ENCODE data around the gene ACSL6. TPM values are rescaled to one million over a fixed set of nuclear protein-coding genes. Genes with fewer than 3 reads are reported as not detected.

The ACSL6 gene
- total RNA-seq, 1 donor from 2014 or later = 0.35 TPM

GRCh38 chr5:131953969-131954368 lies 57.5 kb downstream of the ACSL6 start:
- no peak for TF ChIP-seq CTCF (conservative IDR thresholded peaks at IDR 0.05; ENCODE audit: low read depth, low read length)
- no peak for DNase-seq (ENCODE audit: low read depth)

GRCh38 chr5:131952301-131952857 lies 59.1 kb downstream of the ACSL6 start:
- DNase-seq (ENCODE audit: low read depth) = no peak
- no peak for TF ChIP-seq CTCF (conservative IDR thresholded peaks at IDR 0.05; ENCODE audit: low read depth, low read length)
- H3K4me3 ChIP-seq (ENCODE audit: low read depth, low read length) = no peak overlapping the region

More at GRCh38 chr5:131953969-131954368, 57.5 kb downstream of the ACSL6 start:
- no peak overlapping the region for H3K4me3 ChIP-seq (ENCODE audit: low read depth, low read length)

GRCh38 chr5:131950706-131951105 lies 60.8 kb downstream of the ACSL6 start:
- DNase-seq (ENCODE audit: low read depth) = no peak
- no peak for TF ChIP-seq CTCF (conservative IDR thresholded peaks at IDR 0.05; ENCODE audit: low read depth, low read length)
- no peak overlapping the region for H3K4me3 ChIP-seq (ENCODE audit: low read depth, low read length)

GRCh38 chr5:131947445-131947844 lies 64.0 kb downstream of the ACSL6 start:
- DNase-seq (ENCODE audit: low read depth) = no peak
- no peak for TF ChIP-seq CTCF (conservative IDR thresholded peaks at IDR 0.05; ENCODE audit: low read depth, low read length)
- no peak overlapping the region for H3K4me3 ChIP-seq (ENCODE audit: low read depth, low read length)

GRCh38 chr5:131945551-131946168 lies 65.8 kb downstream of the ACSL6 start, which contains the start of gene MEIKIN:
MEIKIN (minus strand) TSS chr5:131945663; CDS start chr5:131945505, 158 bp downstream.
- TF ChIP-seq CTCF (conservative IDR thresholded peaks at IDR 0.05; ENCODE audit: low read depth, low read length) = no peak
- no peak for DNase-seq (ENCODE audit: low read depth)

GRCh38 chr5:131944702-131945550 lies 66.5 kb downstream of the ACSL6 start:
- no peak for TF ChIP-seq CTCF (conservative IDR thresholded peaks at IDR 0.05; ENCODE audit: low read depth, low read length)
- no peak for DNase-seq (ENCODE audit: low read depth)
- no peak overlapping the region for H3K4me3 ChIP-seq (ENCODE audit: low read depth, low read length)

More at GRCh38 chr5:131945551-131946168, 65.8 kb downstream of the ACSL6 start, which contains the start of gene MEIKIN:
- H3K4me3 ChIP-seq (ENCODE audit: low read depth, low read length) = no peak within 1 kb of the TSS
